ENCODE data around the gene CDK14.
A peak's percentile ranks its signal among the peaks of the same experiment; 100 is the strongest.

Gene CDK14

GRCh38 chr7:90817151-90817550, 221.0 kb downstream of the CDK14 start:
- no peak for DNase-seq

GRCh38 chr7:90817846-90818245, 221.7 kb downstream of the CDK14 start:
- DNase-seq: no peak

DNA sequence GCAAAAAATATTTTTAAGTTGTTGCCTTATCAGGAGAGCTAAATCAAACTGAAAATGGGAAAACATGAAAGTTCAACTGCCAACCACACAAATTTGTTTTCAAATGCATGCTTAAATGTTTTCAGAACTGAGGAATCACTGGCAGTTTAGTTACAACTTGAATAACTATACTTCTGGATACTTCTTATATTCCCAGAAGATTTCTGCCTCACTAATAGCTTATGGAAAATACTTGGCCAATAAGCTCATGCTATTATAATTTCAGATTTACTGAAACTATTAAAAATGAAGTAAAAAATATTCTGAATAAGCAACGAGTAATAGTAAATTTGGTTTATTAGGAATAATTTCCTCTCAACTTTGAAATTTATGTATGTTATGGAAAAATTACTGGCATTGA, 222.2 kb downstream of the CDK14 start:
- no peak for DNase-seq

- no peak for DNase-seq
These were observed 226.0 kb downstream of the CDK14 start for GRCh38 chr7:90821961-90822620.

GRCh38 chr7:90824386-90825307, 228.5 kb downstream of the CDK14 start:
- DNase-seq: no peak

DNA sequence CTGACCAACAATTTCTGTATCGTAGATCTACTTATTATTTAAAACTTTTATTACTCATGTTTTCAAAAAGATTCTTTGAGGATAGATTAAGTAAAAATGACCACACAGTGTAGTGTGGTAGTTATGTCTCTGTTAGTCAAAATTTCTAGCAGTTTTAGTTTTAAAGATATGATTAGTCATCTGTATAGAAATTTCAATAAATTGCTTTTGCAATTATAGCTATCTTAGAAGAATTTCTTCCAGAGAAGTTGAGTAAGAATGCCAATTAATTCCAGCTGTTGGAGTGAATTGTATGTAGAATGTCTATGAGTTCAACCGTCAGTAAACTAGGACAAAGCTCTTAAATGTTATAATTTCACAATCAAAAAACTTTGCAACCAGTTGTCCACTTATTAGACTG, 229.7 kb downstream of the CDK14 start:
- no peak for DNase-seq

DNA sequence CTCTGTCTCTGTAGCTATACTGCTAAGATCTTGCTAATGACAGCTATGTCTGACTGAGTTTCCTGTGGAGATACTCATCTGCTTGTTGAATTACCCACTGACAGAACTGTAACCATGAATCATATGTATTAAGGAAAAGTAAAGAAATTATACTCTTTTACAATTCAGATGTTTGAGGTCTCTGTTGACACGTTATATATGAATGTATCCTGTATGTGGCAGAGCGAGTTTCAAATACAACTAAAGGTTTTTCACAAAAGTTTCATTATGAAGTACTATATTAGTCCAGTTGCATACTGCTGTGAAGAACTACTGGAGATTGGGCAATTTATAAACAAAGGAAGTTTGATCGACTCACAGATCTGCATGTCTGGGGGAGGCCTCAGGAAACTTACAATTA, 232.5 kb downstream of the CDK14 start:
- DNase-seq: no peak

DNA sequence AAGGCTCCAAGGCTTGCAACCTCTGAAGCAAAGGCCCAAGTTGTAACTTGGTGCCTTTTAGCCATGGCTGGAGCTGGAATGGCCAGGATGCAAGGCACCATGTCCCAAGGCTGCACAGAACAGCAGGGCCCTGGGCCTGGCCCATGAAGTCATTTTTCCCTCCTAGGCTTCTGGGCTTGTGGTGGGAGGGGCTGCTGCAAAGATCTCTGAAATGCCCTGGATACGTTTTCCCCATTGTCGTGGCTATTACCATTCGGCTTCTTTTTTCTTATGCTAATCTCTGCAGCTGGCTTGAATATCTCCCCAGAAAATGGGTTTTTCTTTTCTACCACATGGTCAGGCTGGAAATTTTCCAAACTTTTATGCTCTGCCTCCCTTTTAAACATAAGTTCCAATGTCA, 234.2 kb downstream of the CDK14 start:
- no peak for DNase-seq

DNA sequence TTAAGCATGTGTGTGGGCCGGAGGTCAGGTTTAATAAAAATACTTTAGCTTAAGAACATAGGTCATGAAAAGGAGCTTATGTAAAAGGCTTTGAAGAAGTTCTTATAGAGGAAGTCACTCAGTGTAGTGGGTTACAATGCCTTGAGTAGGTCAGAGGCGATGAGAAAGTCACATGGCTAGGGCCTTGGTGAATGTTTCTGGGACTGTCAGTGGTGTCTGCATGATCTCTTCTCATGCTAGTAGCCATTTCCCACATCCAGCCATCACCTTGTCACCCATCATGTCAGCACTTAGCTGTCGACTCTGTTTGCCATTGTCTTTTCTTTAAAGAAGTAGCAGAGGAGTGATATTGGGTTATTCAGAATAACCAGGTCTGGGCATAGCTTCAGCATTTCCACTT, 236.6 kb downstream of the CDK14 start:
- no peak for DNase-seq

DNA sequence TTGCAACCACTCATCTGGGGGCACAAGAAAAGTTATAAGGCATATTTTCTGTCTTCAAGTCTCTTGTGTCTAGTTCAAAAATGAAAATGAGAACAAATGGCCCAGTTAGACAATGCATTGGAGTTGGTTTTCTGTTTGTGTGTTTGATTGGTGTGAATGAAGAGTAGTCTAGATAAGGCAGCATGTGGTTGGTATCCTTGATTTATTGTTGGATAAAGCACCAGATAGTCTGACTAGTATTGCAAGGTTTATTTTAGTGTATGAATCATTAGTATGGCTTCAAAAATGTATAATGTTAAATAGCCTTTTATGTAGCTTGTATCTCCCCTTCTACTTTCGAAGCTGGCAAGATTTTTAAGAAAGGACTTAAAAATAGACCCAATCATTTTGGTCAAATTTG, 237.3 kb downstream of the CDK14 start:
- no peak for DNase-seq

GRCh38 chr7:90834771-90835170, 238.7 kb downstream of the CDK14 start:
- no peak for DNase-seq

- no peak for DNase-seq
These were observed 239.7 kb downstream of the CDK14 start for GRCh38 chr7:90835861-90836260.

DNA sequence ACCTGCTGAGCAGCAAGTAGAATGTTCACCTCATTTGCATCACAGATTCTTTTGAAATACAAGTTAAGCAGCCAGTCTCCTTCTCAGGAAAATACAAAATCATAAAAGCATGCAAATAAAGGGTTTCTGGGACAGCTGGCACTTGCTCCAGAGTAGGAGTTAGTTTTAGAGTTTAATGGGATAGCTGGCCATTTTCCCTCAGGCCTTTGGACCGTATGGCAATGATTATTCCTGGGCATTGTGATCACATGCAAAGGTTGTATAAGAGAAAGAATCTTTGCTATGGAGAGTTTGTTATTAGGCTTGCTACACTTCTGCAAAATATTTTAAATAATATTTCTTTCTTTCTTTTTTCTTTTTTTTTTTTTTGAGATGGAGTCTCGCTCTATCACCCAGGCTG, 240.8 kb downstream of the CDK14 start:
- no peak for DNase-seq

DNA sequence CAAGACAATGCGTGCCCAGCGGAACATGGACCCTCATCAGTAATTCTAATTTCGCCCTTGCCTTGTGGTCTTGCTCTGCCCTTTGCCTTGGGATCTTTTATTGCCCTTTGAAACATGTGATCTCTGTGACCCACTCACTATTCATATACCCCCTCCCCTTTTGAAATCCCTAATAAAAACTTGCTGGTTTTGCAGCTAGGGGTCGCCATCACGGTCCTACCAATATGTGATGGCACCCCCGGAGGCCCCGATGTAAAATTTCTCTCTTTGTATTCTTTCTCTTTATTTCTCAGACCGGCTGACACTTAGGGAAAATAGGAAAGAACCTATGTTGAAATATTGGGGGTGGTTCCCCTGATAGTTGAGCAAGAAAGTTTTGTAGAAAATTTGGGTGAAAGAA, 242.7 kb downstream of the CDK14 start:
- no peak for DNase-seq

GRCh38 chr7:90839316-90839715, 243.2 kb downstream of the CDK14 start:
- DNase-seq: no peak

- DNase-seq: no peak
These were observed 243.7 kb downstream of the CDK14 start for GRCh38 chr7:90839727-90840291.

DNA sequence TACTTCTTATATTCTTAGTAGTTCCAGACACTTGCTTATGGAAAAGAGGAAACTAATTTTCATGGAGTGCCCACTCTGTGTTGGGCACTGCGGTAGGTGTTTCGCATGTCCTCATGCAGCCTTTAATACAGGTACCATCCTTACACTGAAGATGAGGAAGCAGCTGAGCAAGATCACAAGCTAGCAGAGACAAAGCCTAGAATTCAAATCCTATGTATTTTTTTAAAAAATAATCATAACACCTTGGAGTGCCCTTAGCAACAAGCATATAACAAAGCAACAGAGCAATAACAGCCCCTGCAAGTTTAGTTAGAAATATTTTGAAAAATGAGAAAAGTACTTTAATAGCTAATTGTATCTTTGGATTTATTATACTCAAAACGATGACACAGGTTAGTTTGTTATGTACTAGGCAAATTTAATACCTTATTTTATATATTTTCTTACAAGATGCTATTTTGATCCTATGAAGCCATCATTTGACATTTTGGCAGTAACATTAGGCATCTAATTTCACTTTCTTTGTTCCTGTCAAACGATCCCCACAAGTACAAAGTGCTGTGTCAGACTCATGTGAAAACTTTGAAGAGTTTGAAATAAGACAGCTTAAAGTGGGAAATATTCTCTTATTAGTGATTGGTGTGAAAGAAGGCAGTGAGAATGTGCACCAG, 245.8 kb downstream of the CDK14 start:
- DNase-seq: no peak

- DNase-seq: no peak
These were observed 246.3 kb downstream of the CDK14 start for GRCh38 chr7:90842430-90842788.

- peak; percentile 53 for DNase-seq
These were observed 247.4 kb downstream of the CDK14 start for GRCh38 chr7:90843472-90843871.

DNA sequence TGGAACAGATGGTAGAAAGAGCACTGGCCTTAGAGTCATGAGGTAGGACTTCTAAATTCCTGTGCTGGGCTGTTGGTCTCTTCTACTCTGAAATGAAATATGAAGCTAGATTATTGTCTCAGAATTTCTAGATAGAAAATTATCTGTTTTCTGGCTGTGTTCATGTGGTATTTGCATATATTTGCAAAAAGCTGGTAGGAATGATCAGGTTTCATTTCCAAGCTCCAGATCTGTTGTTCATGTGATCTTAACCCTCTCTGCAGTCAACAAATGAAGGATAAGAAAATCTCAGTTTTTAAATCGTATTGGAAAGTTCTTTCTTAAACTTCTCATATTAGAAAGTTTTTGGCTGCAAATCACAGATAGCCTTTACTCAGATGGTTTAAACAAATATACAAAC, 248.3 kb downstream of the CDK14 start:
- DNase-seq: no peak

GRCh38 chr7:90846192-90846591, 250.1 kb downstream of the CDK14 start:
- no peak for DNase-seq

- no peak for DNase-seq
These were observed 253.9 kb downstream of the CDK14 start for GRCh38 chr7:90850066-90850465.

DNA sequence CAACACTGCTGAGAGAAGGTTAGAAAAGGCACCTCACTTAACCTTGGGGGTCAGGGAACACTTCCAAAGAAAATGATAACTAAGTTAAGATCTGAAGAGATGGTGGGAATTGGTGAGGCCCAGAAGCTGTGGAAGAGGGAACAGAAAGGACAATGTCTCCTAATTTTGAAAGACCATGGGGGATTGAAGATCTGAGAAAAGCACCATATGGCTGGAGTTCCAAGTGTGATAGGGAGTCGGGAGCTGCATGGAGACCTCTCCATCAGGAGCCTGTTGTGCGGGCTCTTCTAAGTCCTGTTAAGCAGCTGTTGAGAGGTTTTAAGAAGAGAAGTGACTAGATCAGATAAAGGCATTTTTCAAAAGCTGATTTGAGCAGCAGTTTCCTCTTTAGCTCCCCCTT, 254.3 kb downstream of the CDK14 start:
- no peak for DNase-seq

GRCh38 chr7:90853205-90853604, 257.1 kb downstream of the CDK14 start:
- no peak for DNase-seq

Measured in right forelimb (tissue), 1 donor.